H1 (cell line): ENCODE measurements around the gene RIPOR3. TPM values are rescaled to one million over a fixed set of nuclear protein-coding genes. Genes with fewer than 3 reads are reported as not detected.
A peak's percentile ranks its signal among the peaks of the same experiment; 100 is the strongest.

Experiments used
- CTCF ChIA-PET: fragments of 300-600 bp; sonication (Branson Sonifier 250); formaldehyde crosslinking; loops from one replicate; lab custom pipeline; 2021; ENCODE audit not compliant: partially characterized antibody; lab: Charles Lee
- POLR2A ChIA-PET: fragments of 300-600 bp; sonication (Branson Sonifier 250); formaldehyde crosslinking; loops from one replicate; lab custom pipeline; 2021; ENCODE audit warnings: inconsistent platforms; ENCODE audit not compliant: partially characterized antibody; lab: Charles Lee
- DNase-seq, 2 experiments: peaks; one replicate each; pipeline versions ENCODE4 v3.0.0 to v3.0.0-alpha.2; 2010 to 2022; ENCODE audit warnings: low spot score in 2 of 2, low read depth in 1 of 2, mixed read lengths in 1 of 2
- FAIRE-seq: peaks from 2 replicates; lab custom pipeline; 2011; peaks lifted over from hg19 to GRCh38; lab: Jason Lieb, UNC
- H2AFZ ChIP-seq: 2 replicates; pipeline ENCODE4 v1.8.1; 2012; ENCODE audit warnings: low read length, inconsistent platforms
- H2AK5ac ChIP-seq: 2 replicates; pipeline ENCODE4 v1.6.1; 2013; ENCODE audit warnings: low read depth, low read length
- H2BK120ac ChIP-seq: replicated peaks from 2 replicates; pipeline ENCODE3; 2013; ENCODE audit warnings: low read depth, low read length, inconsistent platforms
- H2BK12ac ChIP-seq: 2 replicates; pipeline ENCODE4 v1.6.1; 2013; ENCODE audit warnings: low read depth, low read length
- H2BK15ac ChIP-seq: 2 replicates; pipeline ENCODE4 v1.6.1; 2013; ENCODE audit warnings: low read length
- H2BK20ac ChIP-seq: 2 replicates; pipeline ENCODE4 v1.6.1; 2013; ENCODE audit warnings: low read length
- H2BK5ac ChIP-seq: 2 replicates; pipeline ENCODE4 v1.6.1; 2013; ENCODE audit warnings: low read depth, low read length
- H3K14ac ChIP-seq: 2 replicates; pipeline ENCODE4 v1.6.1; 2013; ENCODE audit warnings: inconsistent platforms; ENCODE audit not compliant: insufficient read length
- H3K18ac ChIP-seq: 2 replicates; pipeline ENCODE4 v1.6.1; 2013; ENCODE audit warnings: low read length; ENCODE audit errors: extremely low read depth
- H3K23ac ChIP-seq: 2 replicates; pipeline ENCODE4 v1.6.1; 2013; ENCODE audit warnings: inconsistent platforms; ENCODE audit not compliant: insufficient read length
- H3K23me2 ChIP-seq: 2 replicates; pipeline ENCODE4 v1.6.1; 2013; ENCODE audit warnings: low read depth, low read length
- H3K27ac ChIP-seq: 2 replicates; pipeline ENCODE4 v1.6.1; 2011; ENCODE audit warnings: low read depth, low read length, inconsistent platforms
- H3K27me3 ChIP-seq, 4 experiments: replicated peaks in 1 of 4; 1 replicate in 1 of 4; 2 replicates in 3 of 4; pipeline versions ENCODE4 v1.6.1 to v1.8.1; 2011 to 2013; ENCODE audit warnings: low read length in 3 of 4, mild to moderate bottlenecking in 3 of 4, inconsistent platforms in 2 of 4, mixed read lengths in 2 of 4, moderate library complexity in 1 of 4; ENCODE audit not compliant: control insufficient read depth in 3 of 4, insufficient read depth in 3 of 4; ENCODE audit errors: extremely low read depth in 1 of 4
- H3K36me3 ChIP-seq, 4 experiments: 2 replicates each; pipeline versions ENCODE4 v1.6.1 to v1.8.1; 2011 to 2013; ENCODE audit warnings: mild to moderate bottlenecking in 4 of 4, low read length in 3 of 4, moderate library complexity in 2 of 4, control low read depth in 1 of 4, inconsistent platforms in 1 of 4; ENCODE audit not compliant: insufficient read depth in 4 of 4, control insufficient read depth in 2 of 4
- H3K4ac ChIP-seq: replicated peaks from 2 replicates; pipeline ENCODE3; 2013; ENCODE audit warnings: low read length, low read depth, mixed read lengths, inconsistent platforms; ENCODE audit not compliant: insufficient read length
- H3K4me1 ChIP-seq, 4 experiments: replicated peaks in 1 of 4; 1 replicate in 1 of 4; 2 replicates in 3 of 4; pipeline versions ENCODE4 v1.6.1 to v1.8.1; 2011 to 2013; ENCODE audit warnings: low read length in 3 of 4, inconsistent platforms in 2 of 4, mixed read lengths in 1 of 4; ENCODE audit not compliant: insufficient read depth in 4 of 4, control insufficient read depth in 3 of 4
- H3K4me2 ChIP-seq, 2 experiments: 2 replicates each; pipeline versions ENCODE4 v1.6.1 to v1.8.1; 2011 to 2013; ENCODE audit warnings: low read depth in 2 of 2, low read length in 2 of 2, control low read depth in 1 of 2, inconsistent platforms in 1 of 2, mild to moderate bottlenecking in 1 of 2; ENCODE audit not compliant: insufficient read depth in 1 of 2
- H3K4me3 ChIP-seq, 4 experiments: fragments of 200-600, 300-600 bp in 1 of 4; sonication (generic), shearing (Covaris generic), sonication (Bioruptor Twin) in 1 of 4; 2 replicates each; pipeline versions ENCODE4 v1.5.1 to v1.8.1; 2011 to 2016; ENCODE audit warnings: low read length in 4 of 4, low read depth in 3 of 4, control low read depth in 2 of 4, inconsistent platforms in 2 of 4, mild to moderate bottlenecking in 2 of 4, mixed read lengths in 1 of 4, moderate library complexity in 1 of 4; ENCODE audit not compliant: insufficient read depth in 2 of 4; ENCODE audit errors: extremely low read depth in 1 of 4
- H3K56ac ChIP-seq: replicated peaks from 2 replicates; pipeline ENCODE3; 2013; ENCODE audit warnings: low read depth, mild to moderate bottlenecking, mixed read lengths, low read length, inconsistent platforms; ENCODE audit not compliant: insufficient read length
- H3K79me1 ChIP-seq: 2 replicates; pipeline ENCODE4 v1.6.1; 2013; ENCODE audit warnings: low read depth, low read length, control low read depth
- H3K79me2 ChIP-seq, 2 experiments: 2 replicates each; pipeline versions ENCODE4 v1.6.1 to v1.8.1; 2012 to 2013; ENCODE audit warnings: low read length in 2 of 2, mild to moderate bottlenecking in 2 of 2, inconsistent platforms in 1 of 2; ENCODE audit not compliant: insufficient read depth in 2 of 2, control insufficient read depth in 1 of 2
- H3K9ac ChIP-seq, 4 experiments: replicated peaks in 1 of 4; 1 replicate in 1 of 4; 2 replicates in 3 of 4; pipeline versions ENCODE4 v1.6.1 to v1.8.1; 2011 to 2013; ENCODE audit warnings: low read depth in 3 of 4, low read length in 3 of 4, control low read depth in 2 of 4, mild to moderate bottlenecking in 2 of 4, moderate library complexity in 2 of 4, inconsistent platforms in 1 of 4; ENCODE audit errors: extremely low read depth in 1 of 4
- H3K9me3 ChIP-seq, 2 experiments: 2 replicates each; pipeline versions ENCODE4 v1.6.1 to v1.8.1; 2012 to 2013; ENCODE audit warnings: mild to moderate bottlenecking in 2 of 2, moderate library complexity in 2 of 2, control low read depth in 1 of 2, inconsistent platforms in 1 of 2, low read depth in 1 of 2, low read length in 1 of 2, mixed read lengths in 1 of 2; ENCODE audit not compliant: insufficient read depth in 2 of 2
- H4K20me1 ChIP-seq, 2 experiments: replicated peaks in 1 of 2; 2 replicates each; pipeline versions ENCODE3 to v1.8.1; 2011 to 2013; ENCODE audit warnings: inconsistent platforms in 2 of 2, low read length in 2 of 2, mild to moderate bottlenecking in 1 of 2; ENCODE audit not compliant: insufficient read depth in 2 of 2, control insufficient read depth in 1 of 2
- H4K5ac ChIP-seq: 2 replicates; pipeline ENCODE4 v1.6.1; 2013; ENCODE audit warnings: low read length, low read depth, mixed read lengths, inconsistent platforms; ENCODE audit not compliant: insufficient read length
- H4K8ac ChIP-seq: 2 replicates; pipeline ENCODE4 v1.8.0; 2013; ENCODE audit warnings: mild to moderate bottlenecking, moderate library complexity, low read length, inconsistent platforms; ENCODE audit not compliant: insufficient read depth; ENCODE audit errors: extremely low read depth
- H4K91ac ChIP-seq: replicated peaks from 2 replicates; pipeline ENCODE3; 2013; ENCODE audit warnings: low read length, mixed read lengths, inconsistent platforms; ENCODE audit not compliant: insufficient read length
- ATF3 ChIP-seq: IDR thresholded peaks from 2 replicates; pipeline ENCODE4 v1.6.1; 2011; ENCODE audit warnings: low read depth, mild to moderate bottlenecking, low read length; ENCODE audit not compliant: insufficient read depth
- EP300 ChIP-seq, 2 experiments: IDR thresholded peaks; 1 replicate in 1 of 2; 2 replicates in 1 of 2; pipeline ENCODE4 v1.6.1; 2011 to 2012; ENCODE audit warnings: low read depth in 2 of 2, low read length in 2 of 2, mild to moderate bottlenecking in 2 of 2, borderline replicate concordance in 1 of 2, inconsistent platforms in 1 of 2, moderate library complexity in 1 of 2
- WGBS, 2 experiments: shearing (Covaris generic) in 1 of 2; methylation state at CpG; one replicate each; pipeline versions ENCODE4 v1.1.6 to v1.1.7; 2013 to 2015; ENCODE audit warnings: low lambda C conversion rate in 2 of 2, mixed read lengths in 2 of 2, inconsistent platforms in 1 of 2, low coverage in 1 of 2, missing lambda C conversion rate in 1 of 2; ENCODE audit not compliant: insufficient replicate concordance in 2 of 2, insufficient coverage in 1 of 2, insufficient read length in 1 of 2; ENCODE audit errors: extremely low coverage in 1 of 2, missing lambda C conversion rate in 1 of 2; 5-methylcytosine and 5-hydroxymethylcytosine counted together
- polyA plus RNA-seq, 7 experiments: library from polyadenylated mRNA; depleted of rRNA in 3 of 7; stranded (reverse) in 5 of 7; unstranded in 2 of 7; fragments of >200 nt in 5 of 7; fragments of 200-250 nt in 2 of 7; gene quantifications; 1 replicate in 5 of 7; 2 replicates in 1 of 7; 4 replicates in 1 of 7; pipeline versions ENCODE4 v1.2.1 to v1.2.3, GENCODE V29; 2011 to 2013; ENCODE audit warnings: missing spikeins in 2 of 7, mixed read lengths in 2 of 7
- total RNA-seq: library from RNA; stranded (reverse); fragmentation: NEBNext Ultra II Directional; extraction: Animal tissue kit (Norgen Biotek cat#: 25700); gene quantifications from 2 replicates; pipeline ENCODE4 v1.2.1, GENCODE V29; 2021

Gene RIPOR3
- total and polyA plus RNA-seq, 2 of the 8 experiments (the other 6 are each of a cell fraction or from before 2014, with no cell fraction given), result 3.6 to 4.5 TPM

GRCh38 chr20:50704971-50705370, 13.6 kb upstream of the RIPOR3 start:
- ChIA-PET POLR2A (interaction anchor here (0.7 to 1.9 kb wide), 2 partner anchors 14 to 19 kb away, joined by 4 to 6 read pairs; no protein-coding TSS in a partner anchor), CTCF (interaction anchor here (0.6 to 3.9 kb wide), 8 partner anchors 9 to 78 kb away, joined by 3 to 21 read pairs (median 4); no protein-coding TSS in a partner anchor)
- no peak overlapping the region for H3K9ac ChIP-seq
- H3K4ac ChIP-seq, result no peak overlapping the region
- H3K23ac ChIP-seq, result no peak overlapping the region
- H2BK20ac ChIP-seq, result no peak overlapping the region
- WGBS, 2 experiments, result 100% methylated on average over 1 of the region's 1 CpG; no CpG with 5 or more reads in 1 of the 2 experiments
- no peak overlapping the region for H2BK120ac ChIP-seq
- FAIRE-seq (no peak), DNase-seq (no peak)
- H3K79me1 ChIP-seq, result no peaks in the 10 kb centered on the region
- no peak overlapping the region for H4K8ac ChIP-seq
- H2BK12ac ChIP-seq, result no peak overlapping the region
- H3K4me2 ChIP-seq, result no peak overlapping the region
- H3K23me2 ChIP-seq, result no peaks in the 10 kb centered on the region
- no peak overlapping the region for H3K27ac ChIP-seq
- peak overlapping the region; percentile 60; the same call in 1 of the 2 replicates for H2BK5ac ChIP-seq
- H2BK15ac ChIP-seq, result no peak overlapping the region
- H3K18ac ChIP-seq, result no peak overlapping the region
- no peak overlapping the region for H3K56ac ChIP-seq
- no peak overlapping the region for H3K4me3 ChIP-seq
- no peak overlapping the region for H4K91ac ChIP-seq
- no peak overlapping the region for H2AFZ ChIP-seq
- H3K9me3 ChIP-seq, result no peaks in the 10 kb centered on the region
- no peaks in the 10 kb centered on the region for H3K36me3 ChIP-seq
- H3K4me1 ChIP-seq, result peaks cover 0 to 2% (median 1%) of the 10 kb centered on the region in 4 experiments; a peak in 2 of 7 replicates
- no peaks in the 10 kb centered on the region for H4K20me1 ChIP-seq
- no peaks in the 10 kb centered on the region for H3K27me3 ChIP-seq
- no peak overlapping the region for H2AK5ac ChIP-seq
- H4K5ac ChIP-seq, result no peak overlapping the region
- no peaks in the 10 kb centered on the region for H3K79me2 ChIP-seq
- H3K14ac ChIP-seq, result no peak overlapping the region
- TF ChIP-seq ATF3, result no peak
- no peak for TF ChIP-seq EP300 (IDR thresholded peaks at IDR 0.05; ENCODE audit: borderline replicate concordance in 1 of 2, low read depth in 2 of 2, low read length in 2 of 2)
